Measurements from ENCODE around the gene BICRA. TPM values are rescaled to one million over a fixed set of nuclear protein-coding genes. Genes with fewer than 3 reads are reported as not detected.

Gene BICRA
- total and polyA plus RNA-seq, 2 of the 4 experiments (the other 2 are of a cell fraction) = 1.8 to 3.5 TPM

DNA sequence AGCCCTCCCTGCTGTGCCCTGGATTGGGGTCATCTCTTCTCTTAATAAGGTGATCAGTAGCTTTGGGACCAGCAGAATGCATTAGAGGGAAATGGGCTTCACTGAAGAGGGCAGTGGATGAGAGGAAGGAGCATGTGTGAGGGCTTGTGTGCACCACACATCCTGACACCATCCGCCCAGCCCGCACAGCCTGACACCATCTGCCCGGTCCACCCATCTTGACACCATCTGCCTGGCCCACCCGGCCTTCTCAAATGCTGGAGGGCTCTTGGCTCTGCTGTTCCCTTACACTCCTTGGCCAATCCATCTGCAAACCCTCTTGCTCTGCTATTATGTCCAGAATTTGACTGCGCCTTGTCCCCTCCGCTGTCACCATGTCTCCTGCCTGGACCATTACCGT is 41.8 kb downstream of the BICRA start:
- Histone ChIP-seq H3K18ac (ENCODE audit: low read depth, low read length) (no peak overlapping the region), H3K23ac (ENCODE audit: low read depth, low read length) (no peak overlapping the region), H3K79me1 (ENCODE audit: low read depth in 1 of 2, low read length in 2 of 2) (peaks cover 34 to 90% of the 10 kb centered on the region in 2 experiments), H2BK20ac (ENCODE audit: low read depth, low read length) (no peak overlapping the region), H3K9ac (ENCODE audit: low read depth, low read length) (no peak overlapping the region), H3K9me1 (ENCODE audit: insufficient read depth, low read length) (peaks cover 37% of the 10 kb centered on the region), H2BK120ac (ENCODE audit: low read depth, low read length) (no peak overlapping the region), H3K9me3 (ENCODE audit: control insufficient read depth, insufficient read depth, low read length) (no peaks in the 10 kb centered on the region), H4K5ac (ENCODE audit: low read depth, low read length) (no peak overlapping the region), H3K4me1 (ENCODE audit: control insufficient read depth, insufficient read depth, low read length) (no peaks in the 10 kb centered on the region; the same call in 1 of the 2 replicates), H4K91ac (ENCODE audit: insufficient read depth, low read depth, low read length) (no peak overlapping the region), H3K36me3 (ENCODE audit: control insufficient read depth, insufficient read depth, low read length) (peaks cover 19% of the 10 kb centered on the region), H3K4me3 (ENCODE audit: insufficient read depth, low read depth, low read length) (no peak overlapping the region), H3K4ac (ENCODE audit: low read depth, low read length) (no peak overlapping the region), H3K14ac (replicated peaks; ENCODE audit: low read depth, low read length) (no peak overlapping the region), H4K20me1 (ENCODE audit: insufficient read depth, low read length) (peaks cover 88% of the 10 kb centered on the region), H3K27me3 (ENCODE audit: control insufficient read depth, insufficient read depth, low read length) (no peaks in the 10 kb centered on the region), H3K27ac (ENCODE audit: insufficient read depth, low read length) (no peak overlapping the region), H3K56ac (ENCODE audit: extremely low read depth, insufficient read depth, low read length) (no peak overlapping the region), H2AK5ac (ENCODE audit: low read depth, low read length) (no peak overlapping the region), H2BK15ac (ENCODE audit: low read depth, low read length) (no peak overlapping the region), H4K8ac (ENCODE audit: low read depth in 2 of 2, low read length in 2 of 2) (no peak overlapping the region), H3K4me2 (ENCODE audit: low read depth, low read length) (no peak overlapping the region), H2BK5ac (ENCODE audit: low read depth, low read length, poor library complexity, severe bottlenecking) (no peak overlapping the region), H2AFZ (replicated peaks; ENCODE audit: low read length, poor library complexity) (no peak overlapping the region), H2AK9ac (replicated peaks; ENCODE audit: low read depth, low read length, poor library complexity) (peak overlapping the region; percentile 50)
- ChIA-PET POLR2A (ENCODE audit: unreplicated experiment) (no interaction called here), CTCF (no interaction called here)
- ATAC-seq (ENCODE audit: low read depth) (no peak), DNase-seq (no peak)
- in situ Hi-C loops (cut with MboI; ENCODE audit: low sequenced_read_pairs) = no loop called here
- intact Hi-C loops (cut with micrococcal nuclease) = no loop called here
- 100% methylated on average over 1 of the region's 7 CpGs; no CpG with 5 or more reads in 1 of the 2 experiments for WGBS, 2 experiments (ENCODE audit: extremely low coverage in 2 of 2, insufficient read length in 1 of 2)
- dilution Hi-C loops (cut with HindIII; ENCODE audit: low sequenced_read_pairs, unreplicated experiment) = no loop called here
- TF ChIP-seq POLR2A (IDR thresholded peaks at IDR 0.05; ENCODE audit: low read depth, low read length) (no peak), MAFK (IDR thresholded peaks at IDR 0.05; ENCODE audit: low read depth, low read length) (no peak)
- TF ChIP-seq, protein P1, sequence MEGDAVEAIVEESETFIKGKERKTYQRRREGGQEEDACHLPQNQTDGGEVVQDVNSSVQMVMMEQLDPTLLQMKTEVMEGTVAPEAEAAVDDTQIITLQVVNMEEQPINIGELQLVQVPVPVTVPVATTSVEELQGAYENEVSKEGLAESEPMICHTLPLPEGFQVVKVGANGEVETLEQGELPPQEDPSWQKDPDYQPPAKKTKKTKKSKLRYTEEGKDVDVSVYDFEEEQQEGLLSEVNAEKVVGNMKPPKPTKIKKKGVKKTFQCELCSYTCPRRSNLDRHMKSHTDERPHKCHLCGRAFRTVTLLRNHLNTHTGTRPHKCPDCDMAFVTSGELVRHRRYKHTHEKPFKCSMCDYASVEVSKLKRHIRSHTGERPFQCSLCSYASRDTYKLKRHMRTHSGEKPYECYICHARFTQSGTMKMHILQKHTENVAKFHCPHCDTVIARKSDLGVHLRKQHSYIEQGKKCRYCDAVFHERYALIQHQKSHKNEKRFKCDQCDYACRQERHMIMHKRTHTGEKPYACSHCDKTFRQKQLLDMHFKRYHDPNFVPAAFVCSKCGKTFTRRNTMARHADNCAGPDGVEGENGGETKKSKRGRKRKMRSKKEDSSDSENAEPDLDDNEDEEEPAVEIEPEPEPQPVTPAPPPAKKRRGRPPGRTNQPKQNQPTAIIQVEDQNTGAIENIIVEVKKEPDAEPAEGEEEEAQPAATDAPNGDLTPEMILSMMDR (conservative IDR thresholded peaks at IDR 0.05; ENCODE audit: low read depth, low read length) = no peak
- no TSS peak for BruUV-seq (replicated peaks)
